H9 (cell line): ENCODE measurements around the gene DLG2. TPM values are rescaled to one million over a fixed set of nuclear protein-coding genes. Genes with fewer than 3 reads are reported as not detected.

Experiments used
- DNase-seq: peaks from one replicate; pipeline ENCODE4 v3.0.0-alpha.2; 2017
- H2AFZ ChIP-seq: one replicate; pipeline ENCODE4 v1.6.1; 2013; ENCODE audit warnings: mild to moderate bottlenecking, low read length, control low read depth, moderate library complexity
- H2AK5ac ChIP-seq: 2 replicates; pipeline ENCODE4 v1.6.1; 2013; ENCODE audit warnings: low read length, control low read depth, mixed read lengths; ENCODE audit not compliant: insufficient read length
- H2BK120ac ChIP-seq: one replicate; pipeline ENCODE4 v1.6.1; 2013; ENCODE audit warnings: low read depth, mild to moderate bottlenecking, low read length, control low read depth, inconsistent platforms; ENCODE audit not compliant: poor library complexity, severe bottlenecking
- H2BK12ac ChIP-seq: 2 replicates; pipeline ENCODE4 v1.6.1; 2013; ENCODE audit warnings: low read length, control low read depth, mixed read lengths, low read depth; ENCODE audit not compliant: insufficient read length
- H2BK15ac ChIP-seq: 2 replicates; pipeline ENCODE4 v1.6.1; 2013; ENCODE audit warnings: low read depth, low read length, control low read depth
- H2BK20ac ChIP-seq: one replicate; pipeline ENCODE4 v1.6.1; 2013; ENCODE audit warnings: low read depth, mild to moderate bottlenecking, low read length, control low read depth, inconsistent platforms; ENCODE audit not compliant: poor library complexity, severe bottlenecking
- H2BK5ac ChIP-seq: 2 replicates; pipeline ENCODE4 v1.6.1; 2013; ENCODE audit warnings: low read length, control low read depth, mixed read lengths; ENCODE audit not compliant: insufficient read length
- H3K14ac ChIP-seq: 2 replicates; pipeline ENCODE4 v1.6.1; 2013; ENCODE audit warnings: low read length, control low read depth; ENCODE audit not compliant: insufficient read depth
- H3K18ac ChIP-seq: 2 replicates; pipeline ENCODE4 v1.6.1; 2013; ENCODE audit warnings: low read depth, mild to moderate bottlenecking, mixed read lengths, low read length, control low read depth; ENCODE audit not compliant: insufficient read length
- H3K23ac ChIP-seq: 2 replicates; pipeline ENCODE4 v1.6.1; 2013; ENCODE audit warnings: low read length, control low read depth, mixed read lengths, low read depth; ENCODE audit not compliant: insufficient read length
- H3K23me2 ChIP-seq: 2 replicates; pipeline ENCODE4 v1.6.1; 2013; ENCODE audit warnings: low read depth, mild to moderate bottlenecking, mixed read lengths, low read length, control low read depth; ENCODE audit not compliant: insufficient read length, poor library complexity, severe bottlenecking
- H3K27ac ChIP-seq: 2 replicates; pipeline ENCODE4 v1.5.1; 2013; ENCODE audit warnings: low read length, control low read depth, mixed read lengths, low read depth; ENCODE audit not compliant: insufficient read length
- H3K27me3 ChIP-seq: 2 replicates; pipeline ENCODE4 v1.6.1; 2013; ENCODE audit warnings: low read length, control low read depth, inconsistent platforms; ENCODE audit not compliant: insufficient read depth
- H3K4ac ChIP-seq: 2 replicates; pipeline ENCODE4 v1.6.1; 2013; ENCODE audit warnings: low read depth, mild to moderate bottlenecking, control low read depth, inconsistent platforms, low read length, moderate library complexity
- H3K4me1 ChIP-seq: 2 replicates; pipeline ENCODE4 v1.6.1; 2013; ENCODE audit warnings: low read length, control low read depth, inconsistent platforms; ENCODE audit not compliant: insufficient read depth
- H3K4me2 ChIP-seq: 2 replicates; pipeline ENCODE4 v1.6.1; 2013; ENCODE audit warnings: low read length, control low read depth, mixed read lengths; ENCODE audit not compliant: insufficient read length, insufficient read depth
- H3K56ac ChIP-seq: 2 replicates; pipeline ENCODE4 v1.6.1; 2013; ENCODE audit warnings: low read depth, mild to moderate bottlenecking, mixed read lengths, low read length, control low read depth; ENCODE audit not compliant: insufficient read length
- H3K79me1 ChIP-seq: 2 replicates; pipeline ENCODE4 v1.6.1; 2013; ENCODE audit warnings: low read depth, mild to moderate bottlenecking, moderate library complexity, low read length, control low read depth, inconsistent platforms; ENCODE audit not compliant: insufficient read depth, poor library complexity, severe bottlenecking
- H3K79me2 ChIP-seq: 2 replicates; pipeline ENCODE4 v1.6.1; 2013; ENCODE audit warnings: low read length, control low read depth, inconsistent platforms; ENCODE audit not compliant: insufficient read depth
- H3K9ac ChIP-seq: 2 replicates; pipeline ENCODE4 v1.6.1; 2013; ENCODE audit warnings: low read length, control low read depth, mixed read lengths; ENCODE audit not compliant: insufficient read length; ENCODE audit errors: extremely low read depth
- H3K9me3 ChIP-seq: one replicate; pipeline ENCODE4 v1.6.1; 2013; ENCODE audit warnings: low read depth, low read length, inconsistent platforms; ENCODE audit not compliant: control insufficient read depth
- H3T11ph ChIP-seq: one replicate; pipeline ENCODE4 v1.6.1; 2013; ENCODE audit warnings: mild to moderate bottlenecking, low read length, control low read depth, inconsistent platforms
- H4K20me1 ChIP-seq: one replicate; pipeline ENCODE4 v1.6.1; 2013; ENCODE audit not compliant: control insufficient read depth, insufficient read length, insufficient read depth
- H4K5ac ChIP-seq: 2 replicates; pipeline ENCODE4 v1.6.1; 2013; ENCODE audit warnings: low read depth, mild to moderate bottlenecking, mixed read lengths, low read length, control low read depth; ENCODE audit not compliant: insufficient read length
- H4K8ac ChIP-seq: replicated peaks from 2 replicates; pipeline ENCODE4 v1.6.1; 2013; ENCODE audit warnings: low read length, control low read depth, mixed read lengths, low read depth; ENCODE audit not compliant: insufficient read length
- H4K91ac ChIP-seq: 2 replicates; pipeline ENCODE4 v1.6.1; 2013; ENCODE audit warnings: low read depth, mild to moderate bottlenecking, moderate library complexity, mixed read lengths, low read length, control low read depth; ENCODE audit not compliant: insufficient read length
- H3K27ac Mint-ChIP-seq, 3 experiments: 2 replicates in 2 of 3; 3 replicates in 1 of 3; pipeline ENCODE4 v1.8.0; 2020 to 2021; ENCODE audit warnings: mixed read lengths in 3 of 3, mild to moderate bottlenecking in 1 of 3, moderate library complexity in 1 of 3
- H3K27me3 Mint-ChIP-seq: 2 replicates; pipeline ENCODE4 v1.8.0; 2021; ENCODE audit warnings: low read depth, mild to moderate bottlenecking, moderate library complexity, mixed read lengths
- H3K36me3 Mint-ChIP-seq, 3 experiments: 2 replicates in 2 of 3; 3 replicates in 1 of 3; pipeline ENCODE4 v1.8.0; 2020 to 2021; ENCODE audit warnings: low read depth in 3 of 3, mixed read lengths in 3 of 3; ENCODE audit not compliant: insufficient read depth in 1 of 3
- H3K4me1 Mint-ChIP-seq, 2 experiments: 2 replicates each; pipeline ENCODE4 v1.8.0; 2020; ENCODE audit warnings: mixed read lengths in 2 of 2
- H3K4me3 Mint-ChIP-seq, 2 experiments: 2 replicates in 1 of 2; 3 replicates in 1 of 2; pipeline ENCODE4 v1.8.0; 2020 to 2021; ENCODE audit warnings: mild to moderate bottlenecking in 2 of 2, mixed read lengths in 2 of 2, moderate library complexity in 1 of 2
- H3K9me3 Mint-ChIP-seq, 2 experiments: 2 replicates in 1 of 2; 3 replicates in 1 of 2; pipeline ENCODE4 v1.8.0; 2020; ENCODE audit warnings: mild to moderate bottlenecking in 2 of 2, mixed read lengths in 2 of 2, moderate library complexity in 1 of 2
- CTCF ChIP-seq: fragments of 200-600 bp; sonication (generic); conservative IDR thresholded peaks from 3 replicates; pipeline ENCODE4 v1.8.0; 2021; ENCODE audit warnings: antibody characterized with exemption, mild to moderate bottlenecking
- WGBS: extraction: QIAGEN DNeasy Blood & Tissue Kit; methylation state at CpG from one replicate; pipeline ENCODE4 v1.1.7; 2013; ENCODE audit warnings: missing lambda C conversion rate, low lambda C conversion rate, mixed read lengths; ENCODE audit not compliant: insufficient read length; ENCODE audit errors: extremely low coverage; 5-methylcytosine and 5-hydroxymethylcytosine counted together
- total RNA-seq: library from RNA; stranded (reverse); gene quantifications from 2 replicates; pipeline ENCODE4 v1.2.1, GENCODE V29; 2021

The DLG2 gene
- total RNA-seq, 1 experiment from 2014 or later: 8.0 TPM

GRCh38 chr11:85494396-85494795 lies 132.7 kb downstream of the DLG2 start:
- Histone ChIP-seq H2BK5ac (no peak overlapping the region), H2AK5ac (no peak overlapping the region)

More at GRCh38 chr11:85494396-85494795, 132.7 kb downstream of the DLG2 start:
- H2BK15ac ChIP-seq: no peak overlapping the region
- H3K9ac ChIP-seq: no peak overlapping the region
- H3K23ac ChIP-seq: no peak overlapping the region
- H3K27me3 Mint-ChIP-seq: no peaks in the 10 kb centered on the region
- no peak overlapping the region for H4K91ac ChIP-seq
- WGBS: no CpG with 5 or more reads among the region's 1 CpG
- H3K23me2 ChIP-seq: no peaks in the 10 kb centered on the region
- H2BK20ac ChIP-seq: no peak overlapping the region
- H4K5ac ChIP-seq: no peak overlapping the region
- H2BK120ac ChIP-seq: no peak overlapping the region
- H3K9me3 ChIP-seq: no peaks in the 10 kb centered on the region
- H3K27ac Mint-ChIP-seq: no peak overlapping the region
- no peak overlapping the region for H4K8ac ChIP-seq
- H3K18ac ChIP-seq: no peak overlapping the region
- no peak overlapping the region for H3K27ac ChIP-seq
- no peak overlapping the region for H3K4me3 Mint-ChIP-seq
- H3K4ac ChIP-seq: no peak overlapping the region
- H3K79me2 ChIP-seq: no peaks in the 10 kb centered on the region
- no peak overlapping the region for H3K4me2 ChIP-seq
- no peaks in the 10 kb centered on the region for H3K4me1 ChIP-seq
- peaks cover 3 to 4% of the 10 kb centered on the region in 2 experiments for H3K4me1 Mint-ChIP-seq
- H3K9me3 Mint-ChIP-seq: no peaks in the 10 kb centered on the region; a peak in 1 of 5 replicates
- H4K20me1 ChIP-seq: no peaks in the 10 kb centered on the region
- no peak overlapping the region for H2AFZ ChIP-seq
- DNase-seq: no peak
- peaks cover 0 to 9% (median 0%) of the 10 kb centered on the region in 3 experiments; a peak in 2 of 7 replicates for H3K36me3 Mint-ChIP-seq
- no peaks in the 10 kb centered on the region for H3K79me1 ChIP-seq
- no peak for TF ChIP-seq CTCF
- H3T11ph ChIP-seq: no peak overlapping the region
- H3K56ac ChIP-seq: no peak overlapping the region
- H3K27me3 ChIP-seq: no peaks in the 10 kb centered on the region
- H3K14ac ChIP-seq: no peak overlapping the region
- H2BK12ac ChIP-seq: no peak overlapping the region
